Endothelial cell of umbilical vein (primary cell): ENCODE results near the gene URM1. TPM values are rescaled to one million over a fixed set of nuclear protein-coding genes. Genes with fewer than 3 reads are reported as not detected.

Source experiments
- BruUV-seq: library from RNA; stranded (reverse); fragments of 400-500 nt; replicated peaks from 2 replicates; lab custom pipeline; 2021; lab: Mats Ljungman, UMichigan
- CTCF ChIA-PET: fragments of 300-600, 350-600 bp; sonication (Branson Sonifier 250); formaldehyde crosslinking; loops from one replicate; lab custom pipeline; 2021; ENCODE audit warnings: antibody characterized with exemption, inconsistent platforms; lab: Charles Lee
- POLR2A ChIA-PET: fragments of 300-600, 350-600 bp; sonication (Branson Sonifier 250); formaldehyde crosslinking; loops from one replicate; lab custom pipeline; 2021; ENCODE audit warnings: antibody characterized with exemption, inconsistent platforms; lab: Charles Lee
- DNase-seq: peaks from one replicate; pipeline ENCODE4 v3.0.0-alpha.2; 2011; ENCODE audit warnings: low read depth, low spot score
- FAIRE-seq: peaks from 2 replicates; lab custom pipeline; 2011; peaks lifted over from hg19 to GRCh38; lab: Jason Lieb, UNC
- H2AFZ ChIP-seq: 2 replicates; pipeline ENCODE4 v1.6.0; 2012; ENCODE audit warnings: low read depth, low read length, control low read depth, inconsistent platforms
- H3K27ac ChIP-seq: 2 replicates; pipeline ENCODE4 v1.5.1; 2011; ENCODE audit warnings: low read depth, mild to moderate bottlenecking, control low read depth, low read length, moderate library complexity; ENCODE audit not compliant: insufficient read depth
- H3K27me3 ChIP-seq, 2 experiments: 2 replicates each; pipeline versions ENCODE4 v1.6.0 to v1.6.1; 2011; ENCODE audit warnings: low read length in 2 of 2, mixed read lengths in 1 of 2; ENCODE audit not compliant: control insufficient read depth in 2 of 2, insufficient read depth in 2 of 2
- H3K36me3 ChIP-seq, 2 experiments: 2 replicates in 1 of 2; 3 replicates in 1 of 2; pipeline ENCODE4 v1.5.1; 2011; ENCODE audit warnings: low read length in 2 of 2, mild to moderate bottlenecking in 1 of 2, moderate library complexity in 1 of 2; ENCODE audit not compliant: control insufficient read depth in 2 of 2, insufficient read depth in 2 of 2; ENCODE audit errors: extremely low read depth in 1 of 2
- H3K4me1 ChIP-seq: 3 replicates; pipeline ENCODE4 v1.5.1; 2011; ENCODE audit warnings: mild to moderate bottlenecking, low read length; ENCODE audit not compliant: control insufficient read depth, insufficient read depth; ENCODE audit errors: extremely low read depth
- H3K4me2 ChIP-seq: 2 replicates; pipeline ENCODE4 v1.6.1; 2011; ENCODE audit warnings: low read length, control low read depth, mixed read lengths; ENCODE audit not compliant: insufficient read depth
- H3K4me3 ChIP-seq, 3 experiments: fragments of 200-600 bp in 1 of 3; sonication (generic), shearing (Covaris generic) in 1 of 3; replicated peaks in 1 of 3; 2 replicates each; pipeline ENCODE4 v1.5.1; 2011 to 2016; ENCODE audit warnings: control low read depth in 3 of 3, low read length in 3 of 3, mild to moderate bottlenecking in 2 of 3, inconsistent platforms in 1 of 3, low read depth in 1 of 3, moderate library complexity in 1 of 3; ENCODE audit not compliant: insufficient read depth in 1 of 3
- H3K79me2 ChIP-seq: 2 replicates; pipeline ENCODE4 v1.6.0; 2012; ENCODE audit warnings: low read length, inconsistent platforms; ENCODE audit not compliant: control insufficient read depth, insufficient read depth
- H3K9ac ChIP-seq: replicated peaks from 2 replicates; pipeline ENCODE3; 2011; ENCODE audit warnings: low read length, control low read depth; ENCODE audit not compliant: insufficient read depth; ENCODE audit errors: extremely low read depth
- H3K9me1 ChIP-seq: replicated peaks from 3 replicates; pipeline ENCODE4 v1.6.0; 2011; ENCODE audit warnings: mild to moderate bottlenecking, low read length; ENCODE audit not compliant: control insufficient read depth, insufficient read depth; ENCODE audit errors: extremely low read depth
- H3K9me3 ChIP-seq: replicated peaks from 2 replicates; pipeline ENCODE4 v1.5.1; 2012; ENCODE audit warnings: low read length, inconsistent platforms; ENCODE audit not compliant: control insufficient read depth, insufficient read depth
- H4K20me1 ChIP-seq: replicated peaks from 2 replicates; pipeline ENCODE3; 2011; ENCODE audit warnings: mild to moderate bottlenecking, low read length; ENCODE audit not compliant: control insufficient read depth, insufficient read depth; ENCODE audit errors: extremely low read depth
- EZH2 ChIP-seq: IDR thresholded peaks from 2 replicates; pipeline ENCODE4 v1.6.1; 2012; ENCODE audit warnings: borderline replicate concordance, low read depth, mild to moderate bottlenecking, moderate library complexity, low read length, inconsistent platforms; ENCODE audit not compliant: severe bottlenecking
- FOS ChIP-seq: IDR thresholded peaks from 2 replicates; pipeline ENCODE4 v1.6.1; 2011; ENCODE audit warnings: mild to moderate bottlenecking, low read length, moderate library complexity, borderline replicate concordance; ENCODE audit not compliant: insufficient read depth
- GATA2 ChIP-seq: IDR thresholded peaks from 2 replicates; pipeline ENCODE4 v1.7.0; 2011; ENCODE audit warnings: low read depth, mild to moderate bottlenecking, moderate library complexity, mixed read lengths, low read length; ENCODE audit not compliant: insufficient read length, insufficient read depth
- JUN ChIP-seq: IDR thresholded peaks from 2 replicates; pipeline ENCODE4 v1.6.1; 2011; ENCODE audit warnings: borderline replicate concordance, low read depth; ENCODE audit not compliant: insufficient read length, insufficient read depth
- MYC ChIP-seq: IDR thresholded peaks from one replicate; pipeline ENCODE4 v1.6.1; 2011; ENCODE audit warnings: mild to moderate bottlenecking, low read depth, low read length
- POLR2A ChIP-seq: IDR thresholded peaks from 2 replicates; pipeline ENCODE4 v1.6.1; 2012; ENCODE audit warnings: low read depth, mild to moderate bottlenecking, control low read depth, low read length
- POLR2AphosphoS5 ChIP-seq: IDR thresholded peaks from 2 replicates; pipeline ENCODE4 v1.6.1; 2012; ENCODE audit warnings: low read depth, mild to moderate bottlenecking, control low read depth, low read length, moderate library complexity; ENCODE audit not compliant: insufficient read depth
- dilution Hi-C: fragments of 300-500 bp; cut with MboI; formaldehyde crosslinking; loops from one replicate; pipeline ENCODE4 v1.15.0; 2019; ENCODE audit warnings: low sequenced_read_pairs; ENCODE audit not compliant: extremely low pct_ligation_motif_present
- intact Hi-C: fragments of 100-400 bp; cut with micrococcal nuclease; formaldehyde crosslinking; loops from one replicate; pipeline ENCODE4 v1.10.0; 2022
- polyA plus RNA-seq, 4 experiments: library from polyadenylated mRNA; depleted of rRNA in 3 of 4; stranded (reverse) in 3 of 4; unstranded in 1 of 4; fragments of >200 nt; gene quantifications; 2 replicates each; pipeline versions ENCODE4 v1.2.1 to v1.2.3, GENCODE V29; 2011 to 2012; ENCODE audit warnings: missing spikeins in 1 of 4
- total RNA-seq: library from RNA; stranded (reverse); gene quantifications from 2 replicates; pipeline ENCODE4 v1.2.3, GENCODE V29; 2021
- TF ChIP-seq, protein P1 (sequence below): IDR thresholded peaks from 2 replicates; pipeline ENCODE4 v1.6.1; 2011; ENCODE audit not compliant: insufficient read depth, insufficient read length
- TF ChIP-seq, protein P2 (sequence below), 2 donors: IDR thresholded peaks; 1 replicate in 1 of 2; 2 replicates in 1 of 2; pipeline ENCODE4 v1.5.1; 2011; ENCODE audit warnings: low read length in 2 of 2, mild to moderate bottlenecking in 2 of 2, moderate library complexity in 2 of 2, control low read depth in 1 of 2, inconsistent platforms in 1 of 2, low read depth in 1 of 2; ENCODE audit not compliant: insufficient read depth in 1 of 2; ENCODE audit errors: extremely low read depth in 1 of 2

The URM1 gene
- total and polyA plus RNA-seq, 2 donors (not counting 3 experiments of a cell fraction or from before 2014, with no cell fraction given), result 86.5 to 100 TPM

DNA sequence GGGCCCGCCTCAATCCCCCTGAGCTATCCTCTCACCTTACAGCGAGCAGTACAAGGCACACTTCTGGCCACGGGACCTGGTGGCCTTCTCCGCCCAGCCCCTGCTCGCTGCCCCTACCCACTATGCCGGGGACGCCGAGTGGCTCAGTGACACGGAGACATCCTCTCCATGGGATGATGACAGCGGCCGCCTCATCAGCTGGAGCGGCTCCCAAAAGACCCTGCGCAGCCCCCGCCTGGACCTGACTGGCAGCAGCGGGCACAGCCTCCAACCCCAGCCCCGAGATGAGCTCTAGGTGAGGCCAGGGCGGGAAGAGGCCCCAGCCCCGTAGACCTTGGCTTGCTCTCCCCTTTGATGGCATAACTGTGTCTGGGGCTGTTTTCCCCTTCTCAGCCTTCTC is 64.4 kb downstream of the URM1 start:
- Histone ChIP-seq H3K27ac (no peak overlapping the region), H3K4me2 (no peak overlapping the region), H3K36me3 (peaks cover 0 to 2% of the 10 kb centered on the region in 2 experiments), H3K4me1 (peaks cover 2% of the 10 kb centered on the region), H3K9me1 (no peaks in the 10 kb centered on the region), H2AFZ (no peak overlapping the region), H3K4me3 (no peak overlapping the region), H3K27me3 (no peaks in the 10 kb centered on the region), H3K9ac (no peak overlapping the region), H3K79me2 (no peaks in the 10 kb centered on the region), H3K9me3 (no peaks in the 10 kb centered on the region), H4K20me1 (no peaks in the 10 kb centered on the region)
- ChIA-PET CTCF (no interaction called here), POLR2A (no interaction called here)
- BruUV-seq, result no TSS peak
- dilution Hi-C loops, result no loop called here
- TF ChIP-seq POLR2A (no peak), GATA2 (no peak), POLR2AphosphoS5 (no peak), JUN (no peak), EZH2 (no peak), FOS (no peak), MYC (no peak)
- TF ChIP-seq, protein P1, sequence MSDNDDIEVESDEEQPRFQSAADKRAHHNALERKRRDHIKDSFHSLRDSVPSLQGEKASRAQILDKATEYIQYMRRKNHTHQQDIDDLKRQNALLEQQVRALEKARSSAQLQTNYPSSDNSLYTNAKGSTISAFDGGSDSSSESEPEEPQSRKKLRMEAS, result no peak
- TF ChIP-seq, protein P2, sequence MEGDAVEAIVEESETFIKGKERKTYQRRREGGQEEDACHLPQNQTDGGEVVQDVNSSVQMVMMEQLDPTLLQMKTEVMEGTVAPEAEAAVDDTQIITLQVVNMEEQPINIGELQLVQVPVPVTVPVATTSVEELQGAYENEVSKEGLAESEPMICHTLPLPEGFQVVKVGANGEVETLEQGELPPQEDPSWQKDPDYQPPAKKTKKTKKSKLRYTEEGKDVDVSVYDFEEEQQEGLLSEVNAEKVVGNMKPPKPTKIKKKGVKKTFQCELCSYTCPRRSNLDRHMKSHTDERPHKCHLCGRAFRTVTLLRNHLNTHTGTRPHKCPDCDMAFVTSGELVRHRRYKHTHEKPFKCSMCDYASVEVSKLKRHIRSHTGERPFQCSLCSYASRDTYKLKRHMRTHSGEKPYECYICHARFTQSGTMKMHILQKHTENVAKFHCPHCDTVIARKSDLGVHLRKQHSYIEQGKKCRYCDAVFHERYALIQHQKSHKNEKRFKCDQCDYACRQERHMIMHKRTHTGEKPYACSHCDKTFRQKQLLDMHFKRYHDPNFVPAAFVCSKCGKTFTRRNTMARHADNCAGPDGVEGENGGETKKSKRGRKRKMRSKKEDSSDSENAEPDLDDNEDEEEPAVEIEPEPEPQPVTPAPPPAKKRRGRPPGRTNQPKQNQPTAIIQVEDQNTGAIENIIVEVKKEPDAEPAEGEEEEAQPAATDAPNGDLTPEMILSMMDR (IDR thresholded peaks at IDR 0.05; ENCODE audit: extremely low read depth in 1 of 2, insufficient read depth in 1 of 2, low read depth in 1 of 2, low read length in 2 of 2), result no peak
- intact Hi-C loops, result loop anchor here (5.0 kb wide), 1 partner anchor 117 kb away; the partner anchor contains the start of gene SPTAN1
- no peak for DNase-seq
- no peak for FAIRE-seq
